Transverse colon (tissue), 4 donors: ENCODE data around the gene PSORS1C2. TPM values are rescaled to one million over a fixed set of nuclear protein-coding genes. Genes with fewer than 3 reads are reported as not detected.

Experiments
- DNase-seq: peaks from one replicate; pipeline ENCODE4 v3.0.0-alpha.2; 2019
- H3K27ac ChIP-seq, 4 donors: fragments of 200-600 bp; sonication (generic); 2 replicates each; pipeline ENCODE4 v1.5.1; 2016 to 2018; ENCODE audit warnings: inconsistent platforms in 4 of 4
- H3K27me3 ChIP-seq: fragments of 200-600 bp; sonication (generic); 2 replicates; pipeline ENCODE4 v1.5.1; 2017; ENCODE audit warnings: inconsistent platforms
- H3K36me3 ChIP-seq, 4 donors: fragments of 200-600 bp; sonication (generic); 2 replicates each; pipeline ENCODE4 v1.5.1; 2017 to 2019; ENCODE audit warnings: inconsistent platforms in 4 of 4
- H3K4me1 ChIP-seq, 4 donors: fragments of 200-600 bp; sonication (generic); 2 replicates each; pipeline ENCODE4 v1.5.1; 2017 to 2020; ENCODE audit warnings: inconsistent platforms in 4 of 4
- H3K4me3 ChIP-seq, 4 donors: fragments of 200-600 bp; sonication (generic); 1 replicate in 1 of 4; 2 replicates in 3 of 4; pipeline versions ENCODE4 v1.5.1 to v1.6.1; 2017 to 2019; ENCODE audit warnings: inconsistent platforms in 4 of 4
- H3K9me3 ChIP-seq, 2 donors: fragments of 200-600 bp; sonication (generic); 2 replicates each; pipeline ENCODE4 v1.5.1; 2017 to 2019; ENCODE audit warnings: inconsistent platforms in 2 of 2
- EP300 ChIP-seq: sonication (generic); formaldehyde crosslinking; IDR thresholded peaks from one replicate; pipeline ENCODE4 v1.6.1; 2017; ENCODE audit warnings: antibody characterized with exemption, low read depth
- POLR2A ChIP-seq: fragments of 450-650 bp; IDR thresholded peaks from one replicate; pipeline ENCODE4 v1.6.1; 2016; ENCODE audit warnings: antibody characterized with exemption, mild to moderate bottlenecking, moderate library complexity
- POLR2AphosphoS5 ChIP-seq, 3 donors: sonication (generic); formaldehyde crosslinking; IDR thresholded peaks; one replicate each; pipeline ENCODE4 v1.6.1; 2016; ENCODE audit warnings: antibody characterized with exemption in 3 of 3
- WGBS, 2 donors: methylation state at CpG; one replicate each; pipeline ENCODE4 v1.1.5; 2018; ENCODE audit warnings: low coverage in 1 of 2; 5-methylcytosine and 5-hydroxymethylcytosine counted together
- in situ Hi-C, 4 donors: fragments of 200-750 bp; cut with MboI; loops; one replicate each; pipeline versions ENCODE4 v1.15.0 to v1.15.1; 2017; ENCODE audit warnings: low sequenced_read_pairs in 3 of 4, low pct_ligation_motif_present in 1 of 4, low pct_unique_long_range_greater_than_20kb in 1 of 4
- intact Hi-C: fragments of 100-400 bp; cut with DNase I; formaldehyde crosslinking; loops from one replicate; pipeline ENCODE4 v1.15.1; 2023; ENCODE audit warnings: low total_unique reads
- total RNA-seq, 4 donors: library from RNA; depleted of rRNA; stranded (reverse); fragments of >200 nt; gene quantifications; one replicate each; pipeline ENCODE4 v1.1.0, GENCODE V29; 2016
- TF ChIP-seq, protein P1 (sequence below), 5 experiments: fragments of 200-600 bp in 3 of 5; fragments of 450-650 bp in 2 of 5; sonication (generic) in 3 of 5; IDR thresholded peaks; 1 replicate in 2 of 5; 2 replicates in 3 of 5; pipeline ENCODE4 v1.5.1; 2016 to 2017; ENCODE audit warnings: antibody characterized with exemption in 5 of 5, inconsistent platforms in 3 of 5, mild to moderate bottlenecking in 2 of 5, moderate library complexity in 1 of 5

Gene PSORS1C2
- total RNA-seq, 4 donors from 2014 or later = not detected

DNA sequence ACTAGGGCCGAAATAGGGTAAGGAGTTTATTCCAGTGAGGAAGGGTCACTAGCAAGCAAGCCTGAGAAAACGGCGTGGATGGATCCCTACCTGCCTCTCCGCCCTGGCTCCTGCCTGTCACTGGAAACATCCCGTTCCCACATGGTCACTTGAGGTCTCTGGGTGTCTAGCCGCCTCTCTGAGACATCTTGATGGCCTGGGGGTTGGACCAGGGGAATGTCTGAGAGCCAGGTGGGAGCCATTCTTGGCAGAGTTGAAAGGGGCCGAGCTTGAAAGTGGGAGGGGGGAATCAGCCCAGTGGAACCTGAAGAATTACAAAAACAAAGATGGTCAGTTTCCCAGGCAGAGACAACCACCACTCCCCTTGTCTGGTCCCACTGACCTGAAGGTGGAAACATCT, 17.8 kb upstream of the PSORS1C2 start:
- WGBS, 2 donors = 90 to 93% methylated on average over 5 to 7 of the region's 7 CpGs
- Histone ChIP-seq H3K4me1 (peaks cover 11 to 20% (median 19%) of the 10 kb centered on the region in 4 donors), H3K4me3 (no peak overlapping the region), H3K27me3 (no peaks in the 10 kb centered on the region), H3K9me3 (no peaks in the 10 kb centered on the region), H3K36me3 (no peaks in the 10 kb centered on the region), H3K27ac (no peak overlapping the region)
- TF ChIP-seq, protein P1, sequence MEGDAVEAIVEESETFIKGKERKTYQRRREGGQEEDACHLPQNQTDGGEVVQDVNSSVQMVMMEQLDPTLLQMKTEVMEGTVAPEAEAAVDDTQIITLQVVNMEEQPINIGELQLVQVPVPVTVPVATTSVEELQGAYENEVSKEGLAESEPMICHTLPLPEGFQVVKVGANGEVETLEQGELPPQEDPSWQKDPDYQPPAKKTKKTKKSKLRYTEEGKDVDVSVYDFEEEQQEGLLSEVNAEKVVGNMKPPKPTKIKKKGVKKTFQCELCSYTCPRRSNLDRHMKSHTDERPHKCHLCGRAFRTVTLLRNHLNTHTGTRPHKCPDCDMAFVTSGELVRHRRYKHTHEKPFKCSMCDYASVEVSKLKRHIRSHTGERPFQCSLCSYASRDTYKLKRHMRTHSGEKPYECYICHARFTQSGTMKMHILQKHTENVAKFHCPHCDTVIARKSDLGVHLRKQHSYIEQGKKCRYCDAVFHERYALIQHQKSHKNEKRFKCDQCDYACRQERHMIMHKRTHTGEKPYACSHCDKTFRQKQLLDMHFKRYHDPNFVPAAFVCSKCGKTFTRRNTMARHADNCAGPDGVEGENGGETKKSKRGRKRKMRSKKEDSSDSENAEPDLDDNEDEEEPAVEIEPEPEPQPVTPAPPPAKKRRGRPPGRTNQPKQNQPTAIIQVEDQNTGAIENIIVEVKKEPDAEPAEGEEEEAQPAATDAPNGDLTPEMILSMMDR (IDR thresholded peaks at IDR 0.05) = no peak
- no peak for TF ChIP-seq POLR2AphosphoS5 (IDR thresholded peaks at IDR 0.05)
- DNase-seq = no peak
- in situ Hi-C loops = no loop called here
- intact Hi-C loops = no loop called here

DNA sequence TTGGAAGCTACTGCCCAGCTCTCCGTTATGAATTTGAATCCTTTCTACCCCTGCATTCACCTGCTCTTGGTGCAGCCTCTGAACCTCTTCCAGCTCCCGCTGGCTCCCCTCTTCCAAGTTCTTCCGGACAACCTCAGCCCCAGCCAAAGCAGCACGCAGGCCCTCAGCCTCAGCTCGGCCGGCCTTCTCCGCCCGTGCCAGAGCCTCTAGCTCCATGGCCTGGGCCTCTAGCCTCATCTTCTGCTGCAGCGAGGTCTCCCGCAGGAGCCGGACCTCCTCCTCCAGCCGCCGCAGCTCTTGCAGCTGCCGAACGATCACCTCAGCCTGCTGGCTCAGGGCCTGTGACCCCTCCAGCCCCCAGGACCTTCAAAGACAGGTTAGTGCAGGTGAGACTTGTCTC, 15.6 kb upstream of the PSORS1C2 start:
- H3K36me3 ChIP-seq = no peaks in the 10 kb centered on the region
- no peaks in the 10 kb centered on the region for H3K9me3 ChIP-seq
- TF ChIP-seq, protein P1 (IDR thresholded peaks at IDR 0.05) = no peak
- TF ChIP-seq POLR2A (no peak), EP300 (no peak), POLR2AphosphoS5 (IDR thresholded peaks at IDR 0.05) (no peak)
- H3K4me3 ChIP-seq = no peak overlapping the region
- in situ Hi-C loops = no loop called here
- no peak for DNase-seq
- intact Hi-C loops = no loop called here
- H3K4me1 ChIP-seq = peaks cover 7 to 15% (median 14%) of the 10 kb centered on the region in 4 donors
- no peaks in the 10 kb centered on the region for H3K27me3 ChIP-seq
- no peak overlapping the region for H3K27ac ChIP-seq
- 94 to 96% methylated on average over 3 to 15 of the region's 15 CpGs for WGBS, 2 donors

DNA sequence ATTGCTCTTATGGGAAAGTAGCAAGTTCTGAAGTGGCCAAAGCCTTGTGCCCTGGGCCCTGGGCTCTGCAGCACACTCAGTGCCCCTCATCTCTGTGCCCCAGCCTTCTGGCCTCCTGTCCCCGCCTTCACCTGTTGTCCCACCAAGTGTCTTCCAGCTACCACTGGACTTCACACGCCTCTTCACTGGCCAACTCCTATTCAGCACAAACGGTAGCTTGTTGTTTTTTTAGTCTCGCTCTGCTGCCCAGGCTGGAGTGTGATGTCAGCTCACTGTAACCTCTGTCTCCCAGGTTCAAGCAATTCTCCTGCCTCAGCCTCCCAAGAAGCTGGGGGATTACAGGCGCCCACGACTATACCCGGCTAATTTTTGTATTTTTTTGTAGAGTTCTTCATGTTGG, 13.9 kb upstream of the PSORS1C2 start:
- no peak overlapping the region for H3K27ac ChIP-seq
- 94 to 98% methylated on average over 6 to 7 of the region's 7 CpGs for WGBS, 2 donors
- intact Hi-C loops = no loop called here
- peaks cover 6 to 9% (median 7%) of the 10 kb centered on the region in 4 donors for H3K4me1 ChIP-seq
- no peaks in the 10 kb centered on the region for H3K36me3 ChIP-seq
- H3K4me3 ChIP-seq = no peak overlapping the region
- no peaks in the 10 kb centered on the region for H3K9me3 ChIP-seq
- no peaks in the 10 kb centered on the region for H3K27me3 ChIP-seq
- no peak for TF ChIP-seq POLR2AphosphoS5 (IDR thresholded peaks at IDR 0.05)
- no peak for TF ChIP-seq POLR2A
- TF ChIP-seq EP300 = no peak
- TF ChIP-seq, protein P1 (IDR thresholded peaks at IDR 0.05) = no peak
- no peak for DNase-seq
- in situ Hi-C loops = no loop called here

DNA sequence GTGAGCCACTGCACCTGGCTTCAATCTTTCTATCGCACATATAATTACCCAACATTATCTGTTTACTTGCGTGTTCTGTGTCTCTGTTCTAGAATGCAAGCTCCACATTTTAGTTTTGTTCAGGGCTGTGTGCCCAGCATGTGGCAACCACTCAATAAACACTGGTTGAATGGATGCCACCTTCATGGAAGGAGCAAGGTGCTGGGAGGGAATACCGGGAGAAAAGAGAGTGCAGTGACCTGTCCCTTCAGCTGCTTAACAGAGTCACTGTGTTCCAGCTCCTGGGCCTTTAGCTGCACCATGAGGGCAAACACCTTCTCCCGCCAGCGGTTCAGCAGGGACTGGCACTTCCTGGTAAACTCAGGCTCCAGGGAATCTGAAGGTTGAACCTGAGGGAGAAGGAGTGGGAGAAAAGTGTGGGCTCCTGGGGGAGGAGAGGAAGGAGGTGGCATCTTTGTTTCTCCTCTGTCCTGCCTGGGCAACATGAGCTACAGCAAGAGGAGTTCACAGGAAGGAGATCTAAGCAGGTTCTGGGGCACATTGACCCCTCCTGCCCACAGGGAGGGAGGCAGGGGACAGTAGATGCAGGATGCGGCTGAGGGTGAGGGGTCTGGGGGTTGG, 11.1 kb upstream of the PSORS1C2 start:
- in situ Hi-C loops (no loop called here), intact Hi-C loops (no loop called here)
- peaks cover 0 to 9% (median 7%) of the 10 kb centered on the region in 4 donors for H3K4me1 ChIP-seq
- H3K4me3 ChIP-seq = no peak overlapping the region
- H3K27ac ChIP-seq = no peak overlapping the region
- no peaks in the 10 kb centered on the region for H3K27me3 ChIP-seq
- no peak for DNase-seq
- no peaks in the 10 kb centered on the region for H3K9me3 ChIP-seq
- TF ChIP-seq POLR2AphosphoS5 (IDR thresholded peaks at IDR 0.05) = no peak
- no peak for TF ChIP-seq EP300
- no peak for TF ChIP-seq POLR2A
- TF ChIP-seq, protein P1 (IDR thresholded peaks at IDR 0.05) = no peak
- no peaks in the 10 kb centered on the region for H3K36me3 ChIP-seq
- WGBS, 2 donors = 84 to 92% methylated on average over 5 to 6 of the region's 6 CpGs
